Right lobe of liver (tissue), 6 donors: ENCODE results near the gene CCT8. TPM values are rescaled to one million over a fixed set of nuclear protein-coding genes. Genes with fewer than 3 reads are reported as not detected.
A peak's percentile ranks its signal among the peaks of the same experiment; 100 is the strongest.

Experiments
- ATAC-seq, 4 donors: fragments of 200-7000 bp; cut with Tn5 transposase; one replicate each; pipeline ENCODE4 v1.9.1; 2020; ENCODE audit warnings: mild to moderate bottlenecking in 4 of 4, moderate library complexity in 4 of 4
- DNase-seq, 3 donors: peaks; one replicate each; pipeline ENCODE4 v3.0.0-alpha.2; 2020
- H3K27ac ChIP-seq, 3 donors: fragments of 200-600 bp; one replicate each; pipeline ENCODE4 v1.8.0; 2022
- H3K27me3 ChIP-seq, 2 donors: fragments of 200-600 bp; one replicate each; pipeline ENCODE4 v1.8.0; 2022
- H3K36me3 ChIP-seq, 4 donors: fragments of 200-600 bp; sonication (generic) in 1 of 4; one replicate each; pipeline versions ENCODE4 v1.5.1 to v1.8.0; 2017 to 2022; ENCODE audit warnings: control low read depth in 1 of 4
- H3K4me1 ChIP-seq, 4 donors: fragments of 200-600 bp; sonication (generic) in 1 of 4; one replicate each; pipeline versions ENCODE4 v1.5.1 to v1.8.0; 2017 to 2022; ENCODE audit warnings: control low read depth in 1 of 4
- H3K4me3 ChIP-seq, 3 donors: fragments of 200-600 bp; one replicate each; pipeline ENCODE4 v1.8.0; 2022
- H3K9me3 ChIP-seq, 4 donors: fragments of 200-600 bp; sonication (generic) in 1 of 4; one replicate each; pipeline versions ENCODE4 v1.5.1 to v1.8.0; 2017 to 2022; ENCODE audit warnings: control low read depth in 1 of 4
- CTCF ChIP-seq, 4 donors: fragments of 200-600 bp in 3 of 4; fragments of 450-650 bp in 1 of 4; IDR thresholded peaks; one replicate each; pipeline versions ENCODE4 v1.5.1 to v1.8.0; 2016 to 2022; ENCODE audit warnings: antibody characterized with exemption in 4 of 4, mild to moderate bottlenecking in 2 of 4
- POLR2A ChIP-seq: fragments of 450-650 bp; IDR thresholded peaks from one replicate; pipeline ENCODE4 v1.6.1; 2017; ENCODE audit warnings: antibody characterized with exemption, mild to moderate bottlenecking
- WGBS: methylation state at CpG from one replicate; pipeline ENCODE4 v1.1.6; 2018; ENCODE audit warnings: low coverage, low lambda C conversion rate; ENCODE audit not compliant: insufficient coverage; ENCODE audit errors: missing lambda C conversion rate; 5-methylcytosine and 5-hydroxymethylcytosine counted together
- intact Hi-C, 2 donors: fragments of 100-400 bp; cut with DNase I; formaldehyde crosslinking; loops; one replicate each; pipeline versions ENCODE4 v1.11.2 to v1.14.1; 2022
- total RNA-seq, 6 experiments: library from RNA; depleted of rRNA in 2 of 6; stranded (reverse); fragments of >200 nt in 2 of 6; fragmentation: NEBNext Ultra II Directional in 3 of 6; extraction: Animal tissue kit (Norgen Biotek cat#: 25700) in 3 of 6; gene quantifications; one replicate each; pipeline versions ENCODE4 v1.1.0 to v1.2.4, GENCODE V29; 2016 to 2023
- donor health status: DM: no; HTN: yes; CAD: no.
- donor health status: DM: no; HTN: no; CAD: no.
- donor health status: DM: no; HTN: no; CAD: no.
- donor health status: DM: no; HTN: yes; CAD: no.
- donor health status: DM: no; HTN: yes; CAD: no.

The CCT8 gene
- total RNA-seq, 6 experiments from 2014 or later = 34.3 to 83.1 (median 55.0) TPM

GRCh38 chr21:29114765-29115500 lies 41.5 kb upstream of the CCT8 start:
- no peak overlapping the region for H3K4me3 ChIP-seq
- WGBS = 58% methylated on average over 4 of the region's 5 CpGs
- no peak for DNase-seq
- no peak for TF ChIP-seq POLR2A
- TF ChIP-seq CTCF (IDR thresholded peaks at IDR 0.05) = no peak
- ATAC-seq = no peak
- no peak overlapping the region for H3K27ac ChIP-seq
- H3K36me3 ChIP-seq = no peaks in the 10 kb centered on the region
- no peaks in the 10 kb centered on the region for H3K4me1 ChIP-seq
- no peaks in the 10 kb centered on the region for H3K27me3 ChIP-seq
- H3K9me3 ChIP-seq = no peaks in the 10 kb centered on the region
- intact Hi-C loops = no loop called here

GRCh38 chr21:29105218-29105617 lies 31.8 kb upstream of the CCT8 start:
- H3K9me3 ChIP-seq = no peaks in the 10 kb centered on the region
- H3K4me1 ChIP-seq = peaks cover 0 to 5% (median 0%) of the 10 kb centered on the region in 4 donors
- H3K36me3 ChIP-seq = no peaks in the 10 kb centered on the region
- WGBS = 64% methylated on average over 3 of the region's 3 CpGs
- H3K4me3 ChIP-seq = no peak overlapping the region
- H3K27ac ChIP-seq = no peak overlapping the region
- H3K27me3 ChIP-seq = no peaks in the 10 kb centered on the region
- no peak for TF ChIP-seq POLR2A
- no peak for DNase-seq
- intact Hi-C loops = no loop called here
- peak in 1 of 4 donors; percentile 52 for ATAC-seq

- H3K27ac ChIP-seq = no peak overlapping the region
These were observed 30.8 kb upstream of the CCT8 start for GRCh38 chr21:29104239-29104708.

GRCh38 chr21:29102791-29103257 lies 29.4 kb upstream of the CCT8 start:
- 71% methylated on average over 2 of the region's 2 CpGs for WGBS
- Histone ChIP-seq H3K4me3 (no peak overlapping the region), H3K36me3 (no peaks in the 10 kb centered on the region), H3K9me3 (no peaks in the 10 kb centered on the region), H3K27ac (peak overlapping the region in 1 of 3 donors; percentile 31), H3K27me3 (no peaks in the 10 kb centered on the region), H3K4me1 (peaks cover 0 to 5% (median 0%) of the 10 kb centered on the region in 4 donors)
- TF ChIP-seq POLR2A (no peak), CTCF (IDR thresholded peaks at IDR 0.05) (no peak)
- intact Hi-C loops = no loop called here
- DNase-seq (no peak), ATAC-seq (peak; percentile 40 to 91 (median 76))

More at GRCh38 chr21:29104239-29104708, 30.8 kb upstream of the CCT8 start:
- H3K27me3 ChIP-seq = no peaks in the 10 kb centered on the region
- no peak overlapping the region for H3K4me3 ChIP-seq
- 72% methylated on average over 6 of the region's 7 CpGs for WGBS
- intact Hi-C loops = no loop called here
- ATAC-seq (no peak), DNase-seq (no peak)
- no peaks in the 10 kb centered on the region for H3K36me3 ChIP-seq
- TF ChIP-seq POLR2A (no peak), CTCF (IDR thresholded peaks at IDR 0.05) (no peak)
- H3K9me3 ChIP-seq = no peaks in the 10 kb centered on the region
- peaks cover 0 to 5% (median 0%) of the 10 kb centered on the region in 4 donors for H3K4me1 ChIP-seq

GRCh38 chr21:29098156-29098555 lies 24.7 kb upstream of the CCT8 start:
- Histone ChIP-seq H3K4me3 (no peak overlapping the region), H3K27ac (no peak overlapping the region), H3K27me3 (no peaks in the 10 kb centered on the region), H3K4me1 (peaks cover 0 to 13% (median 4%) of the 10 kb centered on the region in 4 donors), H3K9me3 (no peaks in the 10 kb centered on the region), H3K36me3 (no peaks in the 10 kb centered on the region)
- TF ChIP-seq POLR2A (no peak), CTCF (IDR thresholded peaks at IDR 0.05) (no peak)
- 78% methylated on average over 2 of the region's 2 CpGs for WGBS
- intact Hi-C loops = no loop called here
- no peak for DNase-seq
- no peak for ATAC-seq
